Posterior cingulate gyrus (tissue), 11 donors: Measurements from ENCODE around the gene OMD.
A peak's percentile ranks its signal among the peaks of the same experiment; 100 is the strongest.
"Not testable (repeated sequence)": the region's sequence is repeated elsewhere in the genome, so short reads cannot be mapped to it uniquely, and the experiment has no call there.

Source experiments
- DNase-seq, 10 donors: peaks; one replicate each; pipeline versions ENCODE4 v3.0.0 to v3.0.0-alpha.2; 2020 to 2021; ENCODE audit warnings: mixed read lengths in 3 of 10
- intact Hi-C: fragments of 100-400 bp; cut with DNase I; formaldehyde crosslinking; loops from one replicate; pipeline ENCODE4 v1.15.1; 2023

OMD gene

GRCh38 chr9:92422611-92423338 lies 1.5 kb downstream of the OMD start:
- intact Hi-C loops, result no loop called here
- DNase-seq, result no peak

- DNase-seq, result no peak
- intact Hi-C loops, result no loop called here
Observed at GRCh38 chr9:92414566-92414965, 9.7 kb downstream of the OMD start.

- DNase-seq, intact Hi-C loops: not testable (repeated sequence)
Observed at GRCh38 chr9:92411157-92411556, 13.1 kb downstream of the OMD start.

- intact Hi-C loops, result no loop called here
- no peak for DNase-seq
Observed at GRCh38 chr9:92408747-92409478, 15.4 kb downstream of the OMD start.

- no peak for DNase-seq
- intact Hi-C loops, result no loop called here
Observed at GRCh38 chr9:92407818-92408217, 16.5 kb downstream of the OMD start.

- intact Hi-C loops, result no loop called here
Observed at GRCh38 chr9:92406477-92406876, 17.8 kb downstream of the OMD start.

GRCh38 chr9:92405818-92406217 lies 18.5 kb downstream of the OMD start:
- no peak for DNase-seq
- intact Hi-C loops, result no loop called here

More at GRCh38 chr9:92406477-92406876, 17.8 kb downstream of the OMD start:
- peak in 2 of 10 donors; percentile 10 to 14 for DNase-seq

GRCh38 chr9:92404042-92404836 lies 20.0 kb downstream of the OMD start, which contains the start of gene OGN:
Gene OGN (minus strand): TSS chr9:92404578. CDS start chr9:92403407, 1,171 bp downstream.
- DNase-seq, result no peak
- intact Hi-C loops, result no loop called here

- DNase-seq, result no peak
- intact Hi-C loops, result no loop called here
Observed at GRCh38 chr9:92402826-92403745, 21.2 kb downstream of the OMD start.

- DNase-seq, result no peak
- intact Hi-C loops, result no loop called here
Observed at GRCh38 chr9:92402360-92402759, 21.9 kb downstream of the OMD start.

- intact Hi-C loops, result no loop called here
Observed at GRCh38 chr9:92397853-92398252, 26.4 kb downstream of the OMD start.

GRCh38 chr9:92395617-92396016 lies 28.7 kb downstream of the OMD start:
- intact Hi-C loops, result no loop called here
- DNase-seq, result no peak

More at GRCh38 chr9:92397853-92398252, 26.4 kb downstream of the OMD start:
- no peak for DNase-seq

GRCh38 chr9:92393686-92394085 lies 30.6 kb downstream of the OMD start:
- intact Hi-C loops, result no loop called here
- DNase-seq, result no peak

- intact Hi-C loops, result no loop called here
- DNase-seq, result no peak
Observed at GRCh38 chr9:92392690-92393089, 31.6 kb downstream of the OMD start.

GRCh38 chr9:92385953-92386352 lies 38.3 kb downstream of the OMD start:
- intact Hi-C loops, result no loop called here
- no peak for DNase-seq

- intact Hi-C loops, result no loop called here
- DNase-seq, result no peak
Observed at GRCh38 chr9:92385477-92385876, 38.8 kb downstream of the OMD start.

GRCh38 chr9:92385001-92385400 lies 39.3 kb downstream of the OMD start:
- no peak for DNase-seq
- intact Hi-C loops, result no loop called here

GRCh38 chr9:92384375-92384774 lies 39.9 kb downstream of the OMD start:
- no peak for DNase-seq
- intact Hi-C loops, result no loop called here

GRCh38 chr9:92381775-92382174 lies 42.5 kb downstream of the OMD start:
- intact Hi-C loops, result no loop called here
- DNase-seq, result no peak

- intact Hi-C loops, result no loop called here
- DNase-seq, result no peak
Observed at GRCh38 chr9:92380603-92381002, 43.7 kb downstream of the OMD start.
